Transverse colon (tissue), 4 donors: Measurements from ENCODE around the gene CDC6. TPM values are rescaled to one million over a fixed set of nuclear protein-coding genes. Genes with fewer than 3 reads are reported as not detected.

Experiments
- DNase-seq: peaks from one replicate; pipeline ENCODE4 v3.0.0-alpha.2; 2019
- H3K27ac ChIP-seq, 4 donors: fragments of 200-600 bp; sonication (generic); 2 replicates each; pipeline ENCODE4 v1.5.1; 2016 to 2018; ENCODE audit warnings: inconsistent platforms in 4 of 4
- H3K27me3 ChIP-seq: fragments of 200-600 bp; sonication (generic); 2 replicates; pipeline ENCODE4 v1.5.1; 2017; ENCODE audit warnings: inconsistent platforms
- H3K36me3 ChIP-seq, 4 donors: fragments of 200-600 bp; sonication (generic); 2 replicates each; pipeline ENCODE4 v1.5.1; 2017 to 2019; ENCODE audit warnings: inconsistent platforms in 4 of 4
- H3K4me1 ChIP-seq, 4 donors: fragments of 200-600 bp; sonication (generic); 2 replicates each; pipeline ENCODE4 v1.5.1; 2017 to 2020; ENCODE audit warnings: inconsistent platforms in 4 of 4
- H3K4me3 ChIP-seq, 4 donors: fragments of 200-600 bp; sonication (generic); 1 replicate in 1 of 4; 2 replicates in 3 of 4; pipeline versions ENCODE4 v1.5.1 to v1.6.1; 2017 to 2019; ENCODE audit warnings: inconsistent platforms in 4 of 4
- H3K9me3 ChIP-seq, 2 donors: fragments of 200-600 bp; sonication (generic); 2 replicates each; pipeline ENCODE4 v1.5.1; 2017 to 2019; ENCODE audit warnings: inconsistent platforms in 2 of 2
- CTCF ChIP-seq, 5 experiments: fragments of 200-600 bp in 3 of 5; fragments of 450-650 bp in 2 of 5; sonication (generic) in 3 of 5; IDR thresholded peaks; 1 replicate in 2 of 5; 2 replicates in 3 of 5; pipeline ENCODE4 v1.5.1; 2016 to 2017; ENCODE audit warnings: antibody characterized with exemption in 5 of 5, inconsistent platforms in 3 of 5, mild to moderate bottlenecking in 2 of 5, moderate library complexity in 1 of 5
- EP300 ChIP-seq: sonication (generic); formaldehyde crosslinking; IDR thresholded peaks from one replicate; pipeline ENCODE4 v1.6.1; 2017; ENCODE audit warnings: antibody characterized with exemption, low read depth
- POLR2A ChIP-seq: fragments of 450-650 bp; IDR thresholded peaks from one replicate; pipeline ENCODE4 v1.6.1; 2016; ENCODE audit warnings: antibody characterized with exemption, mild to moderate bottlenecking, moderate library complexity
- POLR2AphosphoS5 ChIP-seq, 3 donors: sonication (generic); formaldehyde crosslinking; IDR thresholded peaks; one replicate each; pipeline ENCODE4 v1.6.1; 2016; ENCODE audit warnings: antibody characterized with exemption in 3 of 3
- WGBS, 2 donors: methylation state at CpG; one replicate each; pipeline ENCODE4 v1.1.5; 2018; ENCODE audit warnings: low coverage in 1 of 2; 5-methylcytosine and 5-hydroxymethylcytosine counted together
- in situ Hi-C, 4 donors: fragments of 200-750 bp; cut with MboI; loops; one replicate each; pipeline versions ENCODE4 v1.15.0 to v1.15.1; 2017; ENCODE audit warnings: low sequenced_read_pairs in 3 of 4, low pct_ligation_motif_present in 1 of 4, low pct_unique_long_range_greater_than_20kb in 1 of 4
- intact Hi-C: fragments of 100-400 bp; cut with DNase I; formaldehyde crosslinking; loops from one replicate; pipeline ENCODE4 v1.15.1; 2023; ENCODE audit warnings: low total_unique reads
- total RNA-seq, 4 donors: library from RNA; depleted of rRNA; stranded (reverse); fragments of >200 nt; gene quantifications; one replicate each; pipeline ENCODE4 v1.1.0, GENCODE V29; 2016

The CDC6 gene
- total RNA-seq, 4 donors from 2014 or later, result 1.6 to 3.2 (median 2.4) TPM; not detected in 1

DNA sequence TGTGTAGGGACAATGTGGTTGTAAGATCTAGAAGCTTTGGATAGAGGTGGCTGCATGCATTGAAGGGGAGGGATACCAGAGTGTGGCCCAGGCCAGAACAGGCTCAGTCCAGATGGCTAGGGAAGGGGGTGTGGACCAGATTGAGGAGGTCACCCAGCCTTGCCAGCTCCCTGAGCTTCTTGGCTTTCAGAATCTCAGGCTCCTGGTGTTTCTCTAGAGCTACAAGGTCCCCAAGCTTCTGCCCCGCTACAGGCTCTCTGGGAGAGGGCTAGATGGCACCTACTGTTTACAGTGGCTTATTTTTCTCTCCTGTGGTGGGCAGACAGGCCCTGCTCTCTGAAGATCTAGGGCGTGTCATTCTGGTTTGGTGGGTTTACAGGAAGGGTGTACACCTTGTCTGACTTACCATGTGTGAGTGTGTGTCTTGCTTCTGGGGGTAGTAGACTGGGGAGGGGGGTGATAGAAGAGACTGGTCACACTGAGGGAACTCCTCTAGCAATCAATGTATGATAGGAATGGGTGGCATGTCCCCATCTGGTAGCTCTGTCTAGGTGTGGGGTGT, 22.4 kb downstream of the CDC6 start:
- peak overlapping the region in 2 of 4 donors; percentile 46 to 47 for H3K4me3 ChIP-seq
- H3K27ac ChIP-seq, result peak overlapping the region; percentile 49 to 75 (median 70)
- no peaks in the 10 kb centered on the region for H3K27me3 ChIP-seq
- no peak for DNase-seq
- 67% methylated on average over 2 of the region's 2 CpGs; no CpG with 5 or more reads in 1 of the 2 donors for WGBS, 2 donors
- peaks cover 64 to 87% (median 76%) of the 10 kb centered on the region in 4 donors for H3K4me1 ChIP-seq
- no peaks in the 10 kb centered on the region for H3K36me3 ChIP-seq
- H3K9me3 ChIP-seq, result no peaks in the 10 kb centered on the region
- TF ChIP-seq POLR2A (no peak), POLR2AphosphoS5 (IDR thresholded peaks at IDR 0.05) (no peak), CTCF (IDR thresholded peaks at IDR 0.05) (no peak), EP300 (no peak)
- in situ Hi-C loops, result no loop called here
- intact Hi-C loops, result no loop called here

DNA sequence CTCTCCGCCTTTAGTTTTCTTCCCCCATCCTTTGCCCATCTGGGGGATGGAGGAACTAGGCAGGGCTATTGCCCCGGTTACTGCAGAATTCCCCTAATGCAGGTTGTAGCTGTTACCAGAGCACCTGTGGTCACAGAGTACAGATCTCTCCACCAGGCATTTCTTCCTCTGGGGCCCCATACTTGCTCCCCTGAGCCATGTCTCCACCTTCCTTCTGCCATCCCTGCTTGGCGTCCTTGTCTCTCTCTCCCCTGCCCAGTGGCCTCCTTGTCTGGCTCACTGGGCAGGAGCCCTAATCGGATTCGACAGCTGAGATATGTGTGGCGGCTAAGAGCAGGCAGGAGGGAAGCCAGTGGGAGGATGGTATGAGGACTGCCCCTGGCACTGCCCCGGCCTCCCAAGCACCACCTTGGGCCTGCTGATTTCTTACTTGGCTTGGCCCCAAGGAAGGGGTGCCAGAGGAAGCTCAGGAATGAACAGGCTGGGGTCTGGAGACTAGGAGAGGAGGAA, 23.3 kb downstream of the CDC6 start:
- Histone ChIP-seq H3K4me3 (no peak overlapping the region), H3K9me3 (no peaks in the 10 kb centered on the region), H3K27ac (peak overlapping the region; percentile 29 to 73 (median 60)), H3K36me3 (no peaks in the 10 kb centered on the region), H3K4me1 (peaks cover 70 to 94% (median 83%) of the 10 kb centered on the region in 4 donors), H3K27me3 (no peaks in the 10 kb centered on the region)
- TF ChIP-seq POLR2AphosphoS5 (IDR thresholded peaks at IDR 0.05), result no peak
- no peak for TF ChIP-seq EP300
- TF ChIP-seq POLR2A, result no peak
- TF ChIP-seq CTCF (IDR thresholded peaks at IDR 0.05), result no peak
- in situ Hi-C loops (no loop called here), intact Hi-C loops (no loop called here)
- DNase-seq, result no peak
- 72% methylated on average over 7 of the region's 7 CpGs; no CpG with 5 or more reads in 1 of the 2 donors for WGBS, 2 donors

DNA sequence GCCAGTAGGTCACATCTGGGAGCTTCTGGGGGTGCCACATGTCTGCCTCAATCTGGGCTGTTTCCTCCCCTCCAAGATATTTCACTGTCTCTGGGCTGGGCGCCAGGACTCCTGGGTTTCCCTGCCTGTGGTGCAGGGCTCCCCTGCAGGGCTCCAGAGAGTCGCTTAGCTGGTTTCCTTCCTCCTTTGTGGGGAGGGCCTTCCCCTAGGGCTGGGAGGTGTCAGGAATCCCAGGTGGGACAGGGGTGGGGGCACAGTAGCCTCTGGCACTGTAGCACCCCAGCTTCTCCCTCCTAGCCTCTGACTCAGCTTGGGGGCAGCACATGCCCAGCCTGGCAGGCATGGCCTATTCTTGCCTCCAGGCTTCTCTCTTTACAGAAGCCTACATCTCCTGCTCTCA, 23.9 kb downstream of the CDC6 start:
- H3K27ac ChIP-seq, result peak overlapping the region; percentile 29 to 73 (median 60)
- H3K9me3 ChIP-seq, result no peaks in the 10 kb centered on the region
- DNase-seq, result peak; percentile 68
- 38% methylated on average over 1 of the region's 2 CpGs; no CpG with 5 or more reads in 1 of the 2 donors for WGBS, 2 donors
- H3K27me3 ChIP-seq, result no peaks in the 10 kb centered on the region
- no peak overlapping the region for H3K4me3 ChIP-seq
- peaks cover 77 to 95% (median 86%) of the 10 kb centered on the region in 4 donors for H3K4me1 ChIP-seq
- in situ Hi-C loops (no loop called here), intact Hi-C loops (no loop called here)
- TF ChIP-seq CTCF (IDR thresholded peaks at IDR 0.05) (no peak), POLR2A (no peak), POLR2AphosphoS5 (IDR thresholded peaks at IDR 0.05) (no peak), EP300 (no peak)
- no peaks in the 10 kb centered on the region for H3K36me3 ChIP-seq

- Histone ChIP-seq H3K4me1 (peaks cover 76 to 95% (median 86%) of the 10 kb centered on the region in 4 donors), H3K27me3 (no peaks in the 10 kb centered on the region), H3K27ac (peak overlapping the region; percentile 29 to 73 (median 60)), H3K9me3 (no peaks in the 10 kb centered on the region), H3K4me3 (no peak overlapping the region), H3K36me3 (no peaks in the 10 kb centered on the region)
- in situ Hi-C loops, result no loop called here
- TF ChIP-seq CTCF (IDR thresholded peaks at IDR 0.05), result no peak
- TF ChIP-seq POLR2AphosphoS5 (IDR thresholded peaks at IDR 0.05), result no peak
- no peak for TF ChIP-seq EP300
- no peak for TF ChIP-seq POLR2A
- peak; percentile 17 for DNase-seq
- intact Hi-C loops, result no loop called here
- WGBS, 2 donors, result 53% methylated on average over 7 of the region's 7 CpGs; no CpG with 5 or more reads in 1 of the 2 donors
These were observed 24.6 kb downstream of the CDC6 start for GRCh38 chr17:40312131-40312731.
